GM13976 (cell line): Measurements from ENCODE around the gene GABRB3.

Experiments
- DNase-seq: peaks from one replicate; pipeline ENCODE4 v3.0.0; 2012; ENCODE audit warnings: low spot score
- in situ Hi-C: fragments of 300-500 bp; cut with MboI; formaldehyde crosslinking; loops from one replicate; pipeline ENCODE4 v1.12.0; 2022; ENCODE audit warnings: low sequenced_read_pairs, mixed read lengths, inconsistent platforms; ENCODE audit not compliant: unreplicated experiment
- TF ChIP-seq, protein P1 (sequence below): IDR thresholded peaks from 2 replicates; pipeline ENCODE4 v1.5.1; 2012; ENCODE audit warnings: borderline replicate concordance, mild to moderate bottlenecking; ENCODE audit not compliant: insufficient read depth; ENCODE audit errors: extremely low read depth, missing control alignments, control extremely low read depth

GABRB3 gene

GRCh38 chr15:26738996-26739395, 33.9 kb downstream of the GABRB3 start:
- in situ Hi-C loops: no loop called here
- DNase-seq: no peak
- TF ChIP-seq, protein P1, sequence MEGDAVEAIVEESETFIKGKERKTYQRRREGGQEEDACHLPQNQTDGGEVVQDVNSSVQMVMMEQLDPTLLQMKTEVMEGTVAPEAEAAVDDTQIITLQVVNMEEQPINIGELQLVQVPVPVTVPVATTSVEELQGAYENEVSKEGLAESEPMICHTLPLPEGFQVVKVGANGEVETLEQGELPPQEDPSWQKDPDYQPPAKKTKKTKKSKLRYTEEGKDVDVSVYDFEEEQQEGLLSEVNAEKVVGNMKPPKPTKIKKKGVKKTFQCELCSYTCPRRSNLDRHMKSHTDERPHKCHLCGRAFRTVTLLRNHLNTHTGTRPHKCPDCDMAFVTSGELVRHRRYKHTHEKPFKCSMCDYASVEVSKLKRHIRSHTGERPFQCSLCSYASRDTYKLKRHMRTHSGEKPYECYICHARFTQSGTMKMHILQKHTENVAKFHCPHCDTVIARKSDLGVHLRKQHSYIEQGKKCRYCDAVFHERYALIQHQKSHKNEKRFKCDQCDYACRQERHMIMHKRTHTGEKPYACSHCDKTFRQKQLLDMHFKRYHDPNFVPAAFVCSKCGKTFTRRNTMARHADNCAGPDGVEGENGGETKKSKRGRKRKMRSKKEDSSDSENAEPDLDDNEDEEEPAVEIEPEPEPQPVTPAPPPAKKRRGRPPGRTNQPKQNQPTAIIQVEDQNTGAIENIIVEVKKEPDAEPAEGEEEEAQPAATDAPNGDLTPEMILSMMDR: no peak

- TF ChIP-seq, protein P1: no peak
- in situ Hi-C loops: no loop called here
- DNase-seq: no peak
Observed at GRCh38 chr15:26736502-26737248, 36.2 kb downstream of the GABRB3 start.

GRCh38 chr15:26731965-26732364, 40.9 kb downstream of the GABRB3 start:
- in situ Hi-C loops: no loop called here
- no peak for DNase-seq
- TF ChIP-seq, protein P1: no peak

DNA sequence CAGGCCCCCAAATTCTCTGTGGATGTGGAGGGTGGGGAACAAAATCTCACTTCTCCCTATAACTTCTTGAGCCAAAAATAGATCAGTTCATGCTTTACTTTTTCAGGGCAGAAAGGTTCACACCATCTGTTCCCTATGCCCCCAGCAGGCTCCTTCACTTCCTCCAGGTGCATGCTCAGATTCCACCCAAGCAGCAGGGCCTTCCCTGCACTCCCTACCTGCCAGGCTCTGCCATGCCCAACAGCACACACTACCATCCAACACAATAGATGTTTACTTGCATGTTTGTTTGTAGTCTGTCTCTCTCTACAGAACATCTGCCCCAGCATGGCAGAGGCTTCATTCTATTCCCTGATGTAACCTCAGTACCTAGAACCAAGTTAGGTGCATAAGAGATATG, 43.3 kb downstream of the GABRB3 start:
- no peak for DNase-seq
- in situ Hi-C loops: no loop called here
- TF ChIP-seq, protein P1: no peak

GRCh38 chr15:26729030-26729429, 43.8 kb downstream of the GABRB3 start:
- in situ Hi-C loops: no loop called here
- DNase-seq: no peak
- TF ChIP-seq, protein P1: no peak

GRCh38 chr15:26724381-26725150, 48.3 kb downstream of the GABRB3 start:
- in situ Hi-C loops: no loop called here
- DNase-seq: no peak
- TF ChIP-seq, protein P1: no peak
